HG03342 (cell line): ENCODE measurements around the gene BMP7.

Source experiments
- ATAC-seq: cut with Tn5 transposase; IDR thresholded peaks from one replicate; pipeline ENCODE4 v1.9.1; 2021; ENCODE audit warnings: mild to moderate bottlenecking, moderate library complexity; ENCODE audit not compliant: unreplicated experiment

BMP7 gene

DNA sequence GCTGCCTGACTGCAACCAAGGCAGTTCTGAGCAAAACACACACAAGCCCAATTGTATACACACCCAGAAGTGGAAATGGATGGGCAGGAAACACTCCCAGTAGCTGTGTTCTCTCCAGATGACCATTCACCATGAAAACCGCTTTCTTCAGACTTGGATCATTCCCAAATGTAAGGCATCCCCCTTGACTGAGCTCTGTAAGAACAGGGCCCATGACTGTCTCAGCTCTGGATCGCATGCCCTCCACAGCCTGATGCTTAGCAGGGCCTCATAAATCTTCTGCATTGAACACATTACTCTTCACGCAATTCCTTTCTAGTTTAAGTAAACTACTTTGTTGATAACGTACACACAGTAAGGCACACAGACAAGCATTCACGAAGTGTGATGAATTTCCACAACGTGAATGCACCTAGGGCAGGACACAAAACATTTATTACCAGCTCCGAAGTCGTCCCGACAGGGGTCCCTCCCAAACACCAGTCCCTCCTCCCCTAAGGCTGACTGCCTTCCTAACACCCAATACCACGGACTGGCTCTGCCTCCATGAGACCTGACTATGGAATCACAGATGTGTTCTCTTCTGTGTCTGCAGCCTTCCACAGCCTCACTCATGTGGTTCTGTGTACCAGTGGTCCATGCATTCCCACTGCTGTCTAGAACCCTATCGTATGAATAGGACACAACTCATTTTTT, 31.7 kb downstream of the BMP7 start:
- no peak for ATAC-seq

DNA sequence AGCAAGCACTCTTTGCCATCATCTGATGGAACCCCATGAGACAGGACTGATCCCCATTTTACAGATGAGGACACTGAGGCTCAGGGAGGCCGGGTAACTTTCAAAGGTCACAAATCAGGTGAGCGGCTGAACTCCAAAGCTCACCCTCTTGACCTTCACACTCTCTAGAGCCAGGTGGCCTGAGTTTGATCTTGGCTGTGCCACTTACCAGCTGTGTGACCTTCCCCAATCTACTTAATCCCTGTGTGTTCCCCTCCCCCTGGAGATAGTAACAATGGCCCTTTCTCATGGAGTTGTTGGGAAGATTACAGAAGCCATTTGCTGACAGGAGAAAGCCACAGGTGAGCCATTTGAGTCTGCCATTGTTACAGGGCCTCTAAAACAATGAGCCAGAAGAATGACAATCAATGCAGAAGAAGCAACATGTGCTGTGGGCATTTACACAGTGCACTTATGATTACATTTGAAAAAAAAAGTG, 34.5 kb downstream of the BMP7 start:
- no peak for ATAC-seq

- ATAC-seq = no peak
Measured at GRCh38 chr20:57231161-57231560, 35.3 kb downstream of the BMP7 start.

DNA sequence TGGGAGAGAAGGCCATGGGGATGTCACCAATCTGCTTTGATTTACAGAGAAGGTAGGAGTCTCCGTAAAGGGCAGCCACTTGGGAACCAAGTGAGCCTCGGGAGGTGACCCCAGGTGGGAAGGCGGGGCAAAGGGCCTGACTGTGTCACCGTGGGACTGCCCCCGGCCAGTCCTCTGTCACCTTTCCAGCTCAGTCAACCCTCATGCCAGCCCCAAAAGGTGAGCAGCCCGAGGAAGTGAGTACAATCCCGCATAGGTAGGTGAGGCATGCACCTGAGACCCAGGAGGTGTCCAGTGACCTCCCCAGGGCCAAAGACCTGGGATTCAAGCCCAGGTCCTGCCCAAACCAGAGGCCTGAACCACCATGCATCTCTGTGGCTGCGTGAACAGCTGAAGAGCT, 36.2 kb downstream of the BMP7 start:
- no peak for ATAC-seq

GRCh38 chr20:57229490-57229889, 37.0 kb downstream of the BMP7 start:
- no peak for ATAC-seq

DNA sequence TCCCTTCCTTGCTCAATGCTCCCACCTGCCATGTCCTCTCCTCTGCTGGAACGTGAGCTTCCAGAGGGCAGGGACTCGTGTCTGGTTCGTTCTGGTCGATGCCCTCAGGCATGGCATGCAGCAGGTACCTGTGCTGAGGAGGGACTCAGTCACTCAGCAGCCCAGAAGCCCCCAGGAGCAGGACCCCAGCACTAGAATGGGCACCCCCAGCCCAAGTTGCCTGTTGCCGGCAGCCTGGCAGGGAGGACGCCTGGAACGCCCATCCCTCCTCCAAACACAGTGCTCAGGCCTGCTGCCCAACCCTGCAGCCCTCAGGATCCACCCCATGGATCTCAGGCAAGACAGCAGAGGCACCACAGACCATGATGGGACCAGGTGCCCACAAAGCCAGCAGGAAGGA, 40.6 kb downstream of the BMP7 start:
- ATAC-seq = no peak

- ATAC-seq = no peak
Measured at GRCh38 chr20:57225197-57225733, 41.2 kb downstream of the BMP7 start.

DNA sequence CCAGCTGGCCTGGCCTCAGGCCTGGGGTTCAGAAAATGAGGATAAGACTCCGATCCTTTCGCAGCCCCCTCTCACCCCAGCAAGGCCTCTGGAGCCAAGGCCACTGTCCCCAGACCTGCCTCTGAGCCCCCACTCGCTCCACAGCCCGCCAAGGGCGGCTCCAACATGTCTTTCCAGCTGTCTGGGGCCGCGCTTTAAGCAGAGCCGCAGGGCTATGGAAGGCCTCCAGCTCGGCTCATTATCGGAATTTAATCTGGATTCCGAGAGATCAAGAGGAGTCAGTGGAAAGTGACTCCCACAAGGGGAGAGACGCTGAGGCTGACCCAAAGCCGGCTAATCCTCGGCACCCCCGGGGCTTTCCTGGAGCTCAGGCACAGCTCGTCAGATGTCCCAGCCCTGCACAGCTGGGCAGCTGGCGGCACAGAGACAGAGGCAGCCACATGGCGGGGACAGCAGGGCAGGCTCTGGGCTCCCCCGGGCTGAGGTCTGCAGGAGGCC, 41.8 kb downstream of the BMP7 start:
- ATAC-seq = no peak

DNA sequence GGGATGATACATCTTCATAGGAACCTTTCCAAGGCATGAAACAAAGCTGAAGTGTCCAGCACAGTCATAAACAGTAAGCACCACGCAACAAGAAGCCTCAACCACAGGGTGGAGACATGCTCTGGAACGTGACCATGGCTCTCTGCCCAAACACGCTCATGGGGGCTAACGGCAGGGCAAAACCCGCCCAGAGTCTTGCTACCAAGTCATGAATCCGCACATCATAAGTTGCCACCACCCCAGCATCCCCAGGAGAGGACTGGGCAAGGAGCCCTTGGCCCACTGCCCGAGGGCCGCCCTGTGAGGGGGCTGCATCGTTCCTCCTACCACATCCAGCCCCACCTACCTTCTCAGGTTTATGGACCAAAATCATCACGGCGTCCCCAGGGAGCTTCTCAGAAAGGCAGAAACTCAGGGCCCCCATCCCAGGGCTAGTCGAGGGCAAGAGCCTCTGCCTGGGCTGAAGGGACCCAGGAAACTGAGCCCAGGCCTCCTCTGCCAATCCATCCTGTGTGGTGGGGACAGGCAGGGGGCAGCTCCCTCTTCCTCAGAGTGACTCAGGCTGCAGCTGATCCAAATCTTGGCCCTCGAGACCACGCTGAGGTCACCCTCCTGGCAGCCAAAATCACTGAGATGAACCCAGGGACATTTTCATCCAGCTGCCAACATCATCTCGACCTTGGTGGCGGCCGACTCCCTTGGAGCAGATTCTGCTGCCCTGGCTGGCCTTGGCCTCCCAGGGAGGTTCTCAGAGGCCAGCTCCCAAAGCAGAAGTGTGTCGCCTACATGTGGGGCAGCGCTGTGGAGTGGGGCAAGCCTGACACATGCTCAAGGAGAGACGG, 42.6 kb downstream of the BMP7 start:
- no peak for ATAC-seq

DNA sequence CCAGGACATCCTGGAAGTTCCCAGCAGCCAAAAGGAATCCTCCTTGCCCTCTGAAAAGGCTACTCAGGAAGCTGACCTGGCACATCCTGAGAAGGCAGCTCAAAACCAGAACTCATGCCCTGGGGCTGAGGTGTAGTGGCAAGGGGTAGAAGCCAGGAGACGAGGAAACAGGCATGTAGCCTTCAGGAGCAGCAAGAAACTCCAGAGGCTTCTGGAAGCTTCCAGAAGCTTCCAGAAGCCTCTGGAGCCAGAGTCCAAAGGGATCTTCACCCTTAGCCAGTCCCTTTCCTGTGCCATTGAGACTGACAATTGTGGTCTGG, 43.9 kb downstream of the BMP7 start:
- no peak for ATAC-seq

- no peak for ATAC-seq
Measured at GRCh38 chr20:57221916-57222630, 44.4 kb downstream of the BMP7 start.

- ATAC-seq = no peak
Measured at GRCh38 chr20:57220337-57221145, 45.9 kb downstream of the BMP7 start.

GRCh38 chr20:57219071-57219677, 47.3 kb downstream of the BMP7 start:
- ATAC-seq = no peak

- no peak for ATAC-seq
Measured at GRCh38 chr20:57218489-57218888, 48.0 kb downstream of the BMP7 start.

DNA sequence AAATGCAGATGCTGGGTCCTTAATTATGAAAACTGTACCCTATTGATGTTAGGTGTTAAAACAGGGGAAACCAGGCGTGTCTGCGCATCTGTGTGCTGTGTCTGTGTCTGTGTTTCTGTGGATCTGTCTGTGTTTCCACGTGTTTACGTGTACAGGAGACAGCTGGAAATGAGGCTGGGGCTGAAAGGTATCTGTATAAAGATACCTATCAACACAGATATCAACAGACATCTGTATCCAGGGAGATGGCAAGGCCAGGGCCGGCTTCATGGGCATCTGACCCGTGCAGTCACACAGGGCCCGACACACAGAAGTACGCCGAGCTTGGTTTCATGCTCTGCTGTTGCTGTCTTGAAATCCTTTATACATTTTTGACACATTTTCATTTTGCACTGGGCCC, 48.6 kb downstream of the BMP7 start:
- no peak for ATAC-seq

DNA sequence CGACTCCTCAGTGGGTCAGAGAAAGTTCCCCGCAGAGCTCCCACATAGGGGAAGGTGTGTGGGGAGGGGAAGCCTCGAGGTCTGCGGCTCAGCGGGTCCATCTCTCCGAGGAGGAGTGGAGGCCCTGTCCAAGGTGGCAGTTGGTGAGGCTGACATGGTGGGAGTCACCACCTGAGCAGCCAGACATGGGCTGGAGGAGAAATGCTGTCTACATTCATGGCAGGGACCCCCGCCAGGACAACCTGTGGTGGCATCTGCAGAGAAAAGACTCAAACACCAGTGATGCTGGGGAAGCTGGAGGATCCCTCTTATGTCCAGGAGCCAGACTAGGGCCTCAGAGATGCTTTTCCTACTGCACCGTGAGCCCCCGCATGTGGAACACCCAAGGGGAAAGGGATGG, 49.8 kb downstream of the BMP7 start:
- no peak for ATAC-seq

DNA sequence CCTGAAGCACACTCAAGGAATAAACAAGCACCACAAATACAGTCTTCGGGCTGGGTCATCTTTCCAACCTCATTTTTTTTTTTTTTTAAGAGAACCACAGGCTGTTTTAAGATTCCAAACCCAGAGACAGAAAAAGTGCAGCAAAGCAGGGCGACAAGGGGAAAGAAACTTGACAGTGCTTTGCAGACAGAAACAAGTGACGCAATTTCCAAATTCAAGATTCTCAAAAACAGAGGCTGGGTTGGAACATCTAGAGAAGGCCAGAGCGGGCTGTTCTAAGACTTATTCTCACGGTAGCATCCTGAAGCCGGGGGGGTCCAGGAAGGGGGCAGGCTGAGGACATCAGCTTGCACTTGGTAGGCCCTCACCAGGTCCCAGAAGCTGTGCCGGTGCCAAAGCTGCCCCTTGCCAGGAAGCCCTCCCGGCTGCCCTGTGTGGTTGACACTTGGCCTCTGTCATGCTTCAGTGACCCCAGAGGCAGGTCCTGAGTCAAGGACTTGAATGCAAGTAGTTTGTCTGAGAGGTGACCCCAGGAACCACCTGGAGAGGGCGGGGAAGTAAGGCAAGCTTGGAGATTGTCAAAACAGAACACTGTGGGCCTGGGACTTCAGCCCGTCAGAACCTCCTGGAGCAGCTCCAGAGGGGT, 50.5 kb downstream of the BMP7 start:
- ATAC-seq = no peak

DNA sequence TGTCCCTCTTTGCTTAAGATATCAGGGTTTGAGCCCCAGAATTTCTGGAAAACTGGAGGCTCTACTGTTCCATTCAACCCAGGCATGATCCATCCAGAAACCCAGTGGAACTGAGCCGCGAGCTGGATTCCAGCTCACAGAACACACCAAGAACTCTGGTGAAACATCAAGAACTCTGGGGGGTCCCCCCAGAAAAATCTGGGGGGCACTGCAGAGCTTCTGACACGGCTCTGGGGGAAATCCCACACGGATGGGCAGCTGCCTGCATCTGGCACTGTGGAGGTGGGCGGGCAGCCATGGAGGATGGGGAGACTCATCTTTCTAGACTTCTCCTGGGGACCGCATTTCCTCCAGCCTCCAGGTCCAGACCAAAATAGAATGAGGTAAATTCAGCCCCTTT, 51.0 kb downstream of the BMP7 start:
- no peak for ATAC-seq

- no peak for ATAC-seq
Measured at GRCh38 chr20:57214948-57215347, 51.5 kb downstream of the BMP7 start.

DNA sequence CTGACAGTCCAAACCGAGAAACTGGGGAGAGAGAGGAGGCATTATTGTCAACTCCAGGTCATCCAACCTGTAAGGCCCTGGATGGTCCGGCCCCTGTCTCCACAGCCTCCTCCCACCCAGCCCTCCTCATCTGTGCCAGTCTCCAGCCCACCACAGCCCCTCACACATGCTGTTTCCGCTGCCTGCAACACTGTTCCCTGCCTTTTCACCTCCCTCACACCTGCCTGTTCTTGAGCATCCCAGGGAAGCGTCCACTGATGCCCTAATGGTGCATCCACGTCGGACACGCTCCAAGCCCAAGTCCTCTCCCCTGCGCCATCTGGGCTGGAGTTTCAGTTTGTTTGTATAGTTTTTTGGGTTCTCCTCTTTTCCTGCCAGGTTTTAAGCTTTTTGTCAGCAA, 52.0 kb downstream of the BMP7 start:
- no peak for ATAC-seq
